ENCODE data around the gene RNF144B. TPM values are rescaled to one million over a fixed set of nuclear protein-coding genes. Genes with fewer than 3 reads are reported as not detected.
A peak's percentile ranks its signal among the peaks of the same experiment; 100 is the strongest.

The RNF144B gene
- total and polyA plus RNA-seq, 2 of the 8 experiments (the other 6 are each of a cell fraction or from before 2014, with no cell fraction given), result 1.8 to 11.2 TPM

GRCh38 chr6:18387061-18387721, at the start of gene RNF144B (continued):
- TF ChIP-seq ZNF274 (IDR thresholded peaks at IDR 0.05; ENCODE audit: borderline replicate concordance, extremely low read depth, low read length) (no peak), RBBP5 (IDR thresholded peaks at IDR 0.05; ENCODE audit: borderline replicate concordance, low read depth, low read length) (peak; percentile 93; the same call in 1 of the 2 replicates), CBX8 (IDR thresholded peaks at IDR 0.05; ENCODE audit: borderline replicate concordance, low read depth, low read length) (no peak), POLR2A (IDR thresholded peaks at IDR 0.05; ENCODE audit: control extremely low read depth in 1 of 2, low read depth in 2 of 2, low read length in 2 of 2) (peak in 1 of 2 experiments; percentile 47; a peak in 1 of 3 replicates), HDAC6 (IDR thresholded peaks at IDR 0.05; ENCODE audit: low read depth, low read length) (no peak), BCL11A (IDR thresholded peaks at IDR 0.05; ENCODE audit: low read depth in 2 of 2, low read length in 2 of 2) (no peak), SP2 (IDR thresholded peaks at IDR 0.05; ENCODE audit: low read length) (no peak), KDM5A (IDR thresholded peaks at IDR 0.05; ENCODE audit: low read length) (no peak), KDM1A (IDR thresholded peaks at IDR 0.05; ENCODE audit: borderline replicate concordance, low read length) (peak; percentile 50; the same call in 1 of the 2 replicates), RXRA (IDR thresholded peaks at IDR 0.05; ENCODE audit: insufficient read depth, low read depth, low read length) (no peak), RFX5 (IDR thresholded peaks at IDR 0.05; ENCODE audit: borderline replicate concordance, low read depth, low read length) (no peak), CHD2 (IDR thresholded peaks at IDR 0.05; ENCODE audit: low read length) (peak; percentile 14; the same call in 1 of the 2 replicates), TCF12 (IDR thresholded peaks at IDR 0.05; ENCODE audit: low read depth, low read length) (0 out of 2 replicates have a peak, but pooled peaks have one; percentile 44), TAF7 (optimal IDR thresholded peaks at IDR 0.05; ENCODE audit: borderline replicate concordance, low read depth, low read length) (peak; percentile 58), JUN (IDR thresholded peaks at IDR 0.05; ENCODE audit: low read depth, low read length) (no peak), RAD21 (IDR thresholded peaks at IDR 0.05 in 1 of 2, conservative IDR thresholded peaks at IDR 0.05 in 1 of 2; ENCODE audit: low read depth in 2 of 2, low read length in 2 of 2) (peak in 1 of 2 experiments; percentile 1; a peak in 1 of 4 replicates), MAX (IDR thresholded peaks at IDR 0.05) (peak; percentile 57), SP1 (IDR thresholded peaks at IDR 0.05; ENCODE audit: low read depth, low read length) (no peak), TBP (IDR thresholded peaks at IDR 0.05; ENCODE audit: low read depth, low read length) (peak; percentile 82)
- TF ChIP-seq, protein P1, sequence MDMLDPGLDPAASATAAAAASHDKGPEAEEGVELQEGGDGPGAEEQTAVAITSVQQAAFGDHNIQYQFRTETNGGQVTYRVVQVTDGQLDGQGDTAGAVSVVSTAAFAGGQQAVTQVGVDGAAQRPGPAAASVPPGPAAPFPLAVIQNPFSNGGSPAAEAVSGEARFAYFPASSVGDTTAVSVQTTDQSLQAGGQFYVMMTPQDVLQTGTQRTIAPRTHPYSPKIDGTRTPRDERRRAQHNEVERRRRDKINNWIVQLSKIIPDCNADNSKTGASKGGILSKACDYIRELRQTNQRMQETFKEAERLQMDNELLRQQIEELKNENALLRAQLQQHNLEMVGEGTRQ (IDR thresholded peaks at IDR 0.05; ENCODE audit: low read length), result no peak
- TF ChIP-seq, protein P2, sequence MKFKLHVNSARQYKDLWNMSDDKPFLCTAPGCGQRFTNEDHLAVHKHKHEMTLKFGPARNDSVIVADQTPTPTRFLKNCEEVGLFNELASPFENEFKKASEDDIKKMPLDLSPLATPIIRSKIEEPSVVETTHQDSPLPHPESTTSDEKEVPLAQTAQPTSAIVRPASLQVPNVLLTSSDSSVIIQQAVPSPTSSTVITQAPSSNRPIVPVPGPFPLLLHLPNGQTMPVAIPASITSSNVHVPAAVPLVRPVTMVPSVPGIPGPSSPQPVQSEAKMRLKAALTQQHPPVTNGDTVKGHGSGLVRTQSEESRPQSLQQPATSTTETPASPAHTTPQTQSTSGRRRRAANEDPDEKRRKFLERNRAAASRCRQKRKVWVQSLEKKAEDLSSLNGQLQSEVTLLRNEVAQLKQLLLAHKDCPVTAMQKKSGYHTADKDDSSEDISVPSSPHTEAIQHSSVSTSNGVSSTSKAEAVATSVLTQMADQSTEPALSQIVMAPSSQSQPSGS (IDR thresholded peaks at IDR 0.05; ENCODE audit: low read length), result no peak

Measured in H1 (cell line).